Progenitor cell of endocrine pancreas (in vitro differentiated cells): ENCODE data around the gene TRABD2B. TPM values are rescaled to one million over a fixed set of nuclear protein-coding genes. Genes with fewer than 3 reads are reported as not detected.

Source experiments
- DNase-seq: peaks from one replicate; pipeline ENCODE4 v3.0.0; 2021; ENCODE audit warnings: low spot score; ENCODE audit not compliant: unreplicated experiment
- H3K27ac Mint-ChIP-seq: 2 replicates; pipeline ENCODE4 v1.8.0; 2021; ENCODE audit warnings: mild to moderate bottlenecking, moderate library complexity, mixed read lengths
- H3K27me3 Mint-ChIP-seq: 2 replicates; pipeline ENCODE4 v1.8.0; 2021; ENCODE audit warnings: mixed read lengths
- H3K36me3 Mint-ChIP-seq: 2 replicates; pipeline ENCODE4 v1.8.0; 2022; ENCODE audit warnings: mixed read lengths; ENCODE audit not compliant: insufficient read depth
- H3K4me1 Mint-ChIP-seq: 2 replicates; pipeline ENCODE4 v1.8.0; 2021; ENCODE audit warnings: low read depth, mixed read lengths
- H3K4me3 Mint-ChIP-seq: 2 replicates; pipeline ENCODE4 v1.8.0; 2021; ENCODE audit warnings: low read depth, mild to moderate bottlenecking, moderate library complexity, mixed read lengths
- H3K9me3 Mint-ChIP-seq: 2 replicates; pipeline ENCODE4 v1.8.0; 2021; ENCODE audit warnings: low read depth, mixed read lengths
- total RNA-seq: library from RNA; stranded (reverse); gene quantifications from 2 replicates; pipeline ENCODE4 v1.2.1, GENCODE V29; 2021
- TF ChIP-seq, protein P1 (sequence below): fragments of 200-600 bp; sonication (generic); IDR thresholded peaks from one replicate; pipeline ENCODE4 v1.5.0; 2021; ENCODE audit warnings: antibody characterized with exemption, mild to moderate bottlenecking; ENCODE audit not compliant: unreplicated experiment

TRABD2B gene
- total RNA-seq, 1 donor from 2014 or later: 14.5 TPM

GRCh38 chr1:47859092-47859743 lies 138.0 kb downstream of the TRABD2B start:
- TF ChIP-seq, protein P1, sequence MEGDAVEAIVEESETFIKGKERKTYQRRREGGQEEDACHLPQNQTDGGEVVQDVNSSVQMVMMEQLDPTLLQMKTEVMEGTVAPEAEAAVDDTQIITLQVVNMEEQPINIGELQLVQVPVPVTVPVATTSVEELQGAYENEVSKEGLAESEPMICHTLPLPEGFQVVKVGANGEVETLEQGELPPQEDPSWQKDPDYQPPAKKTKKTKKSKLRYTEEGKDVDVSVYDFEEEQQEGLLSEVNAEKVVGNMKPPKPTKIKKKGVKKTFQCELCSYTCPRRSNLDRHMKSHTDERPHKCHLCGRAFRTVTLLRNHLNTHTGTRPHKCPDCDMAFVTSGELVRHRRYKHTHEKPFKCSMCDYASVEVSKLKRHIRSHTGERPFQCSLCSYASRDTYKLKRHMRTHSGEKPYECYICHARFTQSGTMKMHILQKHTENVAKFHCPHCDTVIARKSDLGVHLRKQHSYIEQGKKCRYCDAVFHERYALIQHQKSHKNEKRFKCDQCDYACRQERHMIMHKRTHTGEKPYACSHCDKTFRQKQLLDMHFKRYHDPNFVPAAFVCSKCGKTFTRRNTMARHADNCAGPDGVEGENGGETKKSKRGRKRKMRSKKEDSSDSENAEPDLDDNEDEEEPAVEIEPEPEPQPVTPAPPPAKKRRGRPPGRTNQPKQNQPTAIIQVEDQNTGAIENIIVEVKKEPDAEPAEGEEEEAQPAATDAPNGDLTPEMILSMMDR: no peak
- peaks cover 5% of the 10 kb centered on the region for H3K36me3 Mint-ChIP-seq

GRCh38 chr1:47856996-47857395 lies 140.2 kb downstream of the TRABD2B start:
- no peak for DNase-seq
- H3K27me3 Mint-ChIP-seq: no peaks in the 10 kb centered on the region

More at GRCh38 chr1:47859092-47859743, 138.0 kb downstream of the TRABD2B start:
- DNase-seq: no peak
- Mint-ChIP-seq H3K4me3 (no peak overlapping the region), H3K27ac (no peak overlapping the region), H3K27me3 (no peaks in the 10 kb centered on the region), H3K4me1 (peaks cover 6% of the 10 kb centered on the region), H3K9me3 (no peaks in the 10 kb centered on the region)

DNA sequence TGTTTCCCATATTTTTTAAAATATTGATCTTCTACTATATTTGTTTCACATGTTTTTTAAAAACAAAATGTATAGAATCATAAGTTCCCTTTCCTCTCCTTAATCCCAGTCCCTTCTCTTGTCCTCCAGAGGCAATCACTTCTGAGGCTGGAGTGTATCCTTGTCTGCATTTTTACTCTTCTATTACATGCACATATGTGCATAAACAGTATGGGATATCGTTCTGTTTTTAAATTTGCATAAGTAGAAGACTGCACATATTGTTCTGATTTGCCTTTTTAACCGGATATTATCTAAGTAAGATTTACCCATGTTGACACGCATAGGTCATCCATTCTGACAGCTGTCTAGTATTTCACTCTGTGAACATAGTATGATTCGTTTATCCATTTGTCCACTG lies 142.0 kb downstream of the TRABD2B start:
- peaks cover 1% of the 10 kb centered on the region for H3K36me3 Mint-ChIP-seq
- H3K4me1 Mint-ChIP-seq: no peaks in the 10 kb centered on the region
- H3K27me3 Mint-ChIP-seq: no peaks in the 10 kb centered on the region
- H3K9me3 Mint-ChIP-seq: no peaks in the 10 kb centered on the region
- TF ChIP-seq, protein P1: no peak
- no peak overlapping the region for H3K27ac Mint-ChIP-seq
- H3K4me3 Mint-ChIP-seq: no peak overlapping the region
- DNase-seq: no peak

More at GRCh38 chr1:47856996-47857395, 140.2 kb downstream of the TRABD2B start:
- Mint-ChIP-seq H3K4me3 (no peak overlapping the region), H3K27ac (no peak overlapping the region), H3K4me1 (peaks cover 6% of the 10 kb centered on the region), H3K9me3 (no peaks in the 10 kb centered on the region), H3K36me3 (peaks cover 1% of the 10 kb centered on the region)
- TF ChIP-seq, protein P1: no peak

- no peaks in the 10 kb centered on the region for H3K9me3 Mint-ChIP-seq
- H3K4me3 Mint-ChIP-seq: no peak overlapping the region
- no peaks in the 10 kb centered on the region for H3K36me3 Mint-ChIP-seq
- no peak overlapping the region for H3K27ac Mint-ChIP-seq
- TF ChIP-seq, protein P1: no peak
- H3K27me3 Mint-ChIP-seq: no peaks in the 10 kb centered on the region
- no peak for DNase-seq
- peaks cover 2% of the 10 kb centered on the region for H3K4me1 Mint-ChIP-seq
These were observed 142.5 kb downstream of the TRABD2B start for GRCh38 chr1:47854552-47855144.

- no peak for DNase-seq
- H3K4me3 Mint-ChIP-seq: no peak overlapping the region
- H3K4me1 Mint-ChIP-seq: peaks cover 8% of the 10 kb centered on the region
- no peak overlapping the region for H3K27ac Mint-ChIP-seq
- H3K36me3 Mint-ChIP-seq: no peaks in the 10 kb centered on the region
- no peaks in the 10 kb centered on the region for H3K9me3 Mint-ChIP-seq
- no peaks in the 10 kb centered on the region for H3K27me3 Mint-ChIP-seq
- TF ChIP-seq, protein P1: no peak
These were observed 143.3 kb downstream of the TRABD2B start for GRCh38 chr1:47853852-47854251.
